Caco-2 (cell line): Measurements from ENCODE around the gene PKHD1. TPM values are rescaled to one million over a fixed set of nuclear protein-coding genes. Genes with fewer than 3 reads are reported as not detected.

Source experiments
- BruUV-seq: library from RNA; stranded (reverse); fragments of 400-500 nt; replicated peaks from 2 replicates; lab custom pipeline; 2021; lab: Mats Ljungman, UMichigan
- CTCF ChIA-PET: fragments of 300-600 bp; sonication (Branson Sonifier 250); formaldehyde crosslinking; loops from one replicate; lab custom pipeline; 2022; ENCODE audit warnings: antibody characterized with exemption; lab: Charles Lee
- POLR2A ChIA-PET: fragments of 300-600 bp; sonication (Branson Sonifier 250); formaldehyde crosslinking; loops from one replicate; lab custom pipeline; 2022; ENCODE audit warnings: antibody characterized with exemption; lab: Charles Lee
- DNase-seq, 2 experiments: peaks; one replicate each; pipeline versions ENCODE4 v3.0.0 to v3.0.0-alpha.2; 2020 to 2022
- H3K27me3 ChIP-seq: replicated peaks from 2 replicates; pipeline ENCODE4 v1.6.0; 2011; ENCODE audit warnings: low read length; ENCODE audit not compliant: control insufficient read depth, insufficient read depth
- H3K36me3 ChIP-seq: 2 replicates; pipeline ENCODE4 v1.5.1; 2011; ENCODE audit warnings: low read length; ENCODE audit not compliant: control insufficient read depth, insufficient read depth
- H3K4me1 ChIP-seq: fragments of 250-450 bp; sonication (Bioruptor Pico); 2 replicates; pipeline ENCODE4 v1.5.1; 2020; ENCODE audit warnings: mild to moderate bottlenecking
- H3K4me3 ChIP-seq: 2 replicates; pipeline ENCODE4 v1.5.1; 2011; ENCODE audit warnings: low read depth, mild to moderate bottlenecking, control low read depth, low read length
- H3K9me3 ChIP-seq: fragments of 250-450 bp; sonication (Bioruptor Pico); 2 replicates; pipeline ENCODE4 v1.5.1; 2020; ENCODE audit warnings: mild to moderate bottlenecking, moderate library complexity
- H3K27ac Mint-ChIP-seq: one replicate; pipeline ENCODE4 v1.8.0; 2022; ENCODE audit warnings: mixed read lengths; ENCODE audit not compliant: unreplicated experiment
- H3K27me3 Mint-ChIP-seq: one replicate; pipeline ENCODE4 v1.8.0; 2022; ENCODE audit warnings: mixed read lengths; ENCODE audit not compliant: insufficient read depth, unreplicated experiment
- H3K36me3 Mint-ChIP-seq: one replicate; pipeline ENCODE4 v1.8.0; 2022; ENCODE audit warnings: mild to moderate bottlenecking, mixed read lengths; ENCODE audit not compliant: insufficient read depth, unreplicated experiment
- H3K4me1 Mint-ChIP-seq: one replicate; pipeline ENCODE4 v1.8.0; 2022; ENCODE audit warnings: low read depth, mixed read lengths; ENCODE audit not compliant: unreplicated experiment
- H3K4me3 Mint-ChIP-seq: one replicate; pipeline ENCODE4 v1.8.0; 2022; ENCODE audit warnings: mild to moderate bottlenecking, moderate library complexity, mixed read lengths; ENCODE audit not compliant: unreplicated experiment
- H3K9me3 Mint-ChIP-seq: one replicate; pipeline ENCODE4 v1.8.0; 2022; ENCODE audit warnings: mixed read lengths; ENCODE audit not compliant: unreplicated experiment
- CTCF ChIP-seq, 2 experiments: fragments of 200-600 bp in 1 of 2; IDR thresholded peaks; 1 replicate in 1 of 2; 2 replicates in 1 of 2; pipeline versions ENCODE4 v1.5.1 to v1.8.0; 2011 to 2022; ENCODE audit warnings: antibody characterized with exemption in 1 of 2, control low read depth in 1 of 2, inconsistent platforms in 1 of 2, low read depth in 1 of 2, low read length in 1 of 2, mild to moderate bottlenecking in 1 of 2, moderate library complexity in 1 of 2; ENCODE audit not compliant: insufficient read depth in 1 of 2, severe bottlenecking in 1 of 2, unreplicated experiment in 1 of 2
- intact Hi-C: fragments of 100-400 bp; cut with micrococcal nuclease; formaldehyde crosslinking; loops from one replicate; pipeline ENCODE4 v1.10.0; 2022; ENCODE audit not compliant: unreplicated experiment
- total RNA-seq: library from RNA; stranded (reverse); gene quantifications from 2 replicates; pipeline ENCODE4 v1.2.3, GENCODE V29; 2022

PKHD1 gene
- total RNA-seq, 1 experiment from 2014 or later: 3.3 TPM

- no TSS peak for BruUV-seq
- CTCF ChIA-PET: no interaction called here
- H3K9me3 Mint-ChIP-seq: no peaks in the 10 kb centered on the region
Measured at GRCh38 chr6:51571168-51571567, 516.2 kb downstream of the PKHD1 start.

GRCh38 chr6:51570168-51570921 lies 517.1 kb downstream of the PKHD1 start:
- POLR2A ChIA-PET: no interaction called here

More at GRCh38 chr6:51571168-51571567, 516.2 kb downstream of the PKHD1 start:
- H3K27ac Mint-ChIP-seq: no peak overlapping the region
- no peak for TF ChIP-seq CTCF (IDR thresholded peaks at IDR 0.05; ENCODE audit: insufficient read depth in 1 of 2, low read depth in 1 of 2, low read length in 1 of 2, severe bottlenecking in 1 of 2, unreplicated experiment in 1 of 2)
- no peak overlapping the region for H3K4me3 Mint-ChIP-seq
- Histone ChIP-seq H3K9me3 (no peaks in the 10 kb centered on the region), H3K4me3 (no peak overlapping the region), H3K4me1 (no peaks in the 10 kb centered on the region), H3K27me3 (no peaks in the 10 kb centered on the region; the same call in 1 of the 2 replicates), H3K36me3 (no peaks in the 10 kb centered on the region)
- DNase-seq: no peak
- intact Hi-C loops: loop anchor here (10.0 kb wide), 1 partner anchor 184 kb away; no protein-coding TSS in a partner anchor
- no peaks in the 10 kb centered on the region for H3K27me3 Mint-ChIP-seq
- H3K36me3 Mint-ChIP-seq: no peaks in the 10 kb centered on the region
- POLR2A ChIA-PET: no interaction called here
- H3K4me1 Mint-ChIP-seq: no peaks in the 10 kb centered on the region

GRCh38 chr6:51569594-51569993 lies 517.8 kb downstream of the PKHD1 start:
- intact Hi-C loops: no loop called here
- BruUV-seq: no TSS peak
- Mint-ChIP-seq H3K4me1 (no peaks in the 10 kb centered on the region), H3K9me3 (no peaks in the 10 kb centered on the region), H3K27me3 (no peaks in the 10 kb centered on the region), H3K36me3 (no peaks in the 10 kb centered on the region), H3K4me3 (no peak overlapping the region), H3K27ac (no peak overlapping the region)
- CTCF ChIA-PET: interaction anchor here (0.5 to 1.5 kb wide), 2 partner anchors 225 to 390 kb away, joined by 3 to 5 read pairs; no protein-coding TSS in a partner anchor
- H3K9me3 ChIP-seq: no peaks in the 10 kb centered on the region
- DNase-seq: no peak
- no peak overlapping the region for H3K4me3 ChIP-seq
- no peaks in the 10 kb centered on the region for H3K4me1 ChIP-seq
- no peaks in the 10 kb centered on the region; the same call in 1 of the 2 replicates for H3K27me3 ChIP-seq
- no peaks in the 10 kb centered on the region for H3K36me3 ChIP-seq
- TF ChIP-seq CTCF (IDR thresholded peaks at IDR 0.05; ENCODE audit: insufficient read depth in 1 of 2, low read depth in 1 of 2, low read length in 1 of 2, severe bottlenecking in 1 of 2, unreplicated experiment in 1 of 2): peak in 1 of 2 experiments; percentile 13
- POLR2A ChIA-PET: no interaction called here

More at GRCh38 chr6:51570168-51570921, 517.1 kb downstream of the PKHD1 start:
- no peak overlapping the region for H3K4me3 Mint-ChIP-seq
- Histone ChIP-seq H3K27me3 (no peaks in the 10 kb centered on the region; the same call in 1 of the 2 replicates), H3K4me3 (no peak overlapping the region), H3K4me1 (no peaks in the 10 kb centered on the region), H3K36me3 (no peaks in the 10 kb centered on the region), H3K9me3 (no peaks in the 10 kb centered on the region)
- no peaks in the 10 kb centered on the region for H3K4me1 Mint-ChIP-seq
- intact Hi-C loops: loop anchor here (10.0 kb wide), 1 partner anchor 184 kb away; no protein-coding TSS in a partner anchor
- CTCF ChIA-PET: interaction anchor here (0.5 to 1.5 kb wide), 2 partner anchors 224 to 389 kb away, joined by 3 to 5 read pairs; no protein-coding TSS in a partner anchor
- H3K36me3 Mint-ChIP-seq: no peaks in the 10 kb centered on the region
- H3K9me3 Mint-ChIP-seq: no peaks in the 10 kb centered on the region
- no peak overlapping the region for H3K27ac Mint-ChIP-seq
- no peak for TF ChIP-seq CTCF (IDR thresholded peaks at IDR 0.05; ENCODE audit: insufficient read depth in 1 of 2, low read depth in 1 of 2, low read length in 1 of 2, severe bottlenecking in 1 of 2, unreplicated experiment in 1 of 2)
- DNase-seq: no peak
- H3K27me3 Mint-ChIP-seq: no peaks in the 10 kb centered on the region
- no TSS peak for BruUV-seq
